Fibroblast of lung (primary cell): ENCODE measurements around the gene VPS11.

ENCODE experiments used
- EZH2 ChIP-seq: IDR thresholded peaks from 2 replicates; pipeline ENCODE4 v1.5.1; 2012; ENCODE audit warnings: low read length, control low read depth, mild to moderate bottlenecking; ENCODE audit errors: missing control alignments
- TF ChIP-seq, protein P1 (sequence below), 2 donors: IDR thresholded peaks in 1 of 2; conservative IDR thresholded peaks in 1 of 2; 1 replicate in 1 of 2; 2 replicates in 1 of 2; pipeline ENCODE4 v1.5.1; 2011 to 2012; ENCODE audit warnings: low read length in 2 of 2, control low read depth in 1 of 2, inconsistent platforms in 1 of 2, low read depth in 1 of 2, mild to moderate bottlenecking in 1 of 2

DNA sequence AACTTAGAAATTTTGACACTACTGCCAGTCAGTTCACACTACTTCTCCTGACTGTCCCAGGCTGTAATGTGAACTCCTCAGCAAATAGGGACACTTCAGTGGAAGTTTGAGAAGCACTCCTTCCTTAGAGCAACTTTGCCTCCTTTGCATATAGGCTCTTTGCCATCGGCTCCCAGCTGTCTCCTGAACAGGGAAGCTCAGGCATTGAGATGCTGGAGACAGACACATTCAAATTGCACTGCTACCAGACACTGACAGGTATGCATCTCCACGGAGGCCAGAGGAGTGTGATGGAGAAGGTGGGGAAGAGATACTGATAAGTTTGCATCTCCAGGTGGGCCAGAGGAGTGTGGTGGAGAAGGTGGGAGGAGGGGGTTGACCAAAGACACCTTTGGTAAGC lies 47.6 kb upstream of the VPS11 start:
- TF ChIP-seq, protein P1, sequence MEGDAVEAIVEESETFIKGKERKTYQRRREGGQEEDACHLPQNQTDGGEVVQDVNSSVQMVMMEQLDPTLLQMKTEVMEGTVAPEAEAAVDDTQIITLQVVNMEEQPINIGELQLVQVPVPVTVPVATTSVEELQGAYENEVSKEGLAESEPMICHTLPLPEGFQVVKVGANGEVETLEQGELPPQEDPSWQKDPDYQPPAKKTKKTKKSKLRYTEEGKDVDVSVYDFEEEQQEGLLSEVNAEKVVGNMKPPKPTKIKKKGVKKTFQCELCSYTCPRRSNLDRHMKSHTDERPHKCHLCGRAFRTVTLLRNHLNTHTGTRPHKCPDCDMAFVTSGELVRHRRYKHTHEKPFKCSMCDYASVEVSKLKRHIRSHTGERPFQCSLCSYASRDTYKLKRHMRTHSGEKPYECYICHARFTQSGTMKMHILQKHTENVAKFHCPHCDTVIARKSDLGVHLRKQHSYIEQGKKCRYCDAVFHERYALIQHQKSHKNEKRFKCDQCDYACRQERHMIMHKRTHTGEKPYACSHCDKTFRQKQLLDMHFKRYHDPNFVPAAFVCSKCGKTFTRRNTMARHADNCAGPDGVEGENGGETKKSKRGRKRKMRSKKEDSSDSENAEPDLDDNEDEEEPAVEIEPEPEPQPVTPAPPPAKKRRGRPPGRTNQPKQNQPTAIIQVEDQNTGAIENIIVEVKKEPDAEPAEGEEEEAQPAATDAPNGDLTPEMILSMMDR (conservative IDR thresholded peaks at IDR 0.05 in 1 of 2, IDR thresholded peaks at IDR 0.05 in 1 of 2; ENCODE audit: low read depth in 1 of 2, low read length in 2 of 2): no peak
- no peak for TF ChIP-seq EZH2
